Gastrocnemius medialis (tissue), 4 donors: ENCODE measurements around the gene IPCEF1. TPM values are rescaled to one million over a fixed set of nuclear protein-coding genes. Genes with fewer than 3 reads are reported as not detected.

Source experiments
- ATAC-seq, 2 donors: fragments of 150-250 bp; one replicate each; pipeline ENCODE4 v1.9.1; 2016
- DNase-seq, 2 donors: peaks; one replicate each; pipeline ENCODE4 v3.0.0-alpha.2; 2019
- H3K27ac ChIP-seq, 4 donors: fragments of 200-600 bp; sonication (generic); 1 replicate in 1 of 4; 2 replicates in 3 of 4; pipeline ENCODE4 v1.5.1; 2016 to 2018; ENCODE audit warnings: mild to moderate bottlenecking in 2 of 4, moderate library complexity in 1 of 4
- H3K27me3 ChIP-seq, 3 donors: fragments of 200-600 bp; sonication (generic) in 2 of 3; 1 replicate in 1 of 3; 2 replicates in 2 of 3; pipeline versions ENCODE4 v1.5.1 to v1.6.0; 2016 to 2019; ENCODE audit warnings: mild to moderate bottlenecking in 1 of 3, moderate library complexity in 1 of 3
- H3K36me3 ChIP-seq, 2 donors: fragments of 200-600 bp; sonication (generic) in 1 of 2; one replicate each; pipeline ENCODE4 v1.5.1; 2017 to 2018
- H3K4me1 ChIP-seq, 2 donors: fragments of 200-600 bp; sonication (generic) in 1 of 2; one replicate each; pipeline ENCODE4 v1.5.1; 2016 to 2017; ENCODE audit warnings: mild to moderate bottlenecking in 2 of 2
- H3K4me3 ChIP-seq, 4 donors: fragments of 200-600 bp; sonication (generic) in 3 of 4; 1 replicate in 1 of 4; 2 replicates in 3 of 4; pipeline ENCODE4 v1.5.1; 2016 to 2019; ENCODE audit warnings: mild to moderate bottlenecking in 2 of 4
- H3K9me3 ChIP-seq, 3 donors: fragments of 200-600 bp; sonication (generic) in 2 of 3; 1 replicate in 1 of 3; 2 replicates in 2 of 3; pipeline ENCODE4 v1.5.1; 2016 to 2019
- POLR2A ChIP-seq, 2 donors: fragments of 450-650 bp; IDR thresholded peaks; one replicate each; pipeline ENCODE4 v1.6.1; 2017; ENCODE audit warnings: antibody characterized with exemption in 2 of 2, mild to moderate bottlenecking in 2 of 2, moderate library complexity in 2 of 2
- in situ Hi-C, 4 donors: fragments of 200-750 bp; cut with MboI; loops; one replicate each; pipeline versions ENCODE4 v1.15.0 to v1.8.0; 2017; ENCODE audit warnings: low sequenced_read_pairs in 4 of 4
- intact Hi-C: fragments of 100-400 bp; cut with DNase I; formaldehyde crosslinking; loops from one replicate; pipeline ENCODE4 v1.15.1; 2023; ENCODE audit warnings: low total_unique reads
- total RNA-seq, 4 donors: library from RNA; depleted of rRNA; stranded (reverse); fragments of >200 nt; gene quantifications; one replicate each; pipeline versions ENCODE4 v1.1.0 to v1.2.3, GENCODE V29; 2016
- TF ChIP-seq, protein P1 (sequence below), 5 experiments: fragments of 450-650 bp in 3 of 5; fragments of 200-600 bp in 2 of 5; sonication (generic) in 2 of 5; IDR thresholded peaks in 4 of 5; conservative IDR thresholded peaks in 1 of 5; 1 replicate in 4 of 5; 2 replicates in 1 of 5; pipeline ENCODE4 v1.5.1; 2016 to 2019; ENCODE audit warnings: antibody characterized with exemption in 5 of 5, mild to moderate bottlenecking in 3 of 5, moderate library complexity in 3 of 5

The IPCEF1 gene
- total RNA-seq, 4 donors from 2014 or later = 0.24 to 0.85 TPM; not detected in 2

DNA sequence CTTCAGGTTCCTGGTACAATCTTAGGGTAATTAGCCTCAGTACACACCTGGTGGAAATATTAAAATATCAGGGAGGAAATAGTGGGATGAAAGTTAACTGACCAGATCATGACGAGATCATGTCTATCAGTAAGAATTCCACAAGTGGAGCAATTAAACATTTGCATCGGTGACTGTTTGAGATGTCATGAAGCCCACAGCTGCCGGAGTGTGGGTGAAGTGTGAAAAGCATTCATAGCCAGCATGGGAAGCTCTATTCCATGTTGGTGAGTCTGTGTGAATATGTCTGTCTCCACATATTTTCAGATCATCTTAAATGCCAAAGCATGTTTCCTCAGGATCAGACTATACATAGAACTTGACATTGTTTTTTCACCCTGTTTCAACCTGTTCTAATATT lies 142.8 kb downstream of the IPCEF1 start:
- DNase-seq (no peak), ATAC-seq (no peak)
- H3K4me3 ChIP-seq = no peak overlapping the region
- no peaks in the 10 kb centered on the region for H3K27me3 ChIP-seq
- in situ Hi-C loops = no loop called here
- intact Hi-C loops = no loop called here
- no peaks in the 10 kb centered on the region for H3K9me3 ChIP-seq
- TF ChIP-seq POLR2A (IDR thresholded peaks at IDR 0.05) = no peak
- TF ChIP-seq, protein P1, sequence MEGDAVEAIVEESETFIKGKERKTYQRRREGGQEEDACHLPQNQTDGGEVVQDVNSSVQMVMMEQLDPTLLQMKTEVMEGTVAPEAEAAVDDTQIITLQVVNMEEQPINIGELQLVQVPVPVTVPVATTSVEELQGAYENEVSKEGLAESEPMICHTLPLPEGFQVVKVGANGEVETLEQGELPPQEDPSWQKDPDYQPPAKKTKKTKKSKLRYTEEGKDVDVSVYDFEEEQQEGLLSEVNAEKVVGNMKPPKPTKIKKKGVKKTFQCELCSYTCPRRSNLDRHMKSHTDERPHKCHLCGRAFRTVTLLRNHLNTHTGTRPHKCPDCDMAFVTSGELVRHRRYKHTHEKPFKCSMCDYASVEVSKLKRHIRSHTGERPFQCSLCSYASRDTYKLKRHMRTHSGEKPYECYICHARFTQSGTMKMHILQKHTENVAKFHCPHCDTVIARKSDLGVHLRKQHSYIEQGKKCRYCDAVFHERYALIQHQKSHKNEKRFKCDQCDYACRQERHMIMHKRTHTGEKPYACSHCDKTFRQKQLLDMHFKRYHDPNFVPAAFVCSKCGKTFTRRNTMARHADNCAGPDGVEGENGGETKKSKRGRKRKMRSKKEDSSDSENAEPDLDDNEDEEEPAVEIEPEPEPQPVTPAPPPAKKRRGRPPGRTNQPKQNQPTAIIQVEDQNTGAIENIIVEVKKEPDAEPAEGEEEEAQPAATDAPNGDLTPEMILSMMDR (IDR thresholded peaks at IDR 0.05 in 4 of 5, conservative IDR thresholded peaks at IDR 0.05 in 1 of 5) = no peak
- H3K4me1 ChIP-seq = no peaks in the 10 kb centered on the region
- H3K27ac ChIP-seq = no peak overlapping the region
- no peaks in the 10 kb centered on the region for H3K36me3 ChIP-seq

DNA sequence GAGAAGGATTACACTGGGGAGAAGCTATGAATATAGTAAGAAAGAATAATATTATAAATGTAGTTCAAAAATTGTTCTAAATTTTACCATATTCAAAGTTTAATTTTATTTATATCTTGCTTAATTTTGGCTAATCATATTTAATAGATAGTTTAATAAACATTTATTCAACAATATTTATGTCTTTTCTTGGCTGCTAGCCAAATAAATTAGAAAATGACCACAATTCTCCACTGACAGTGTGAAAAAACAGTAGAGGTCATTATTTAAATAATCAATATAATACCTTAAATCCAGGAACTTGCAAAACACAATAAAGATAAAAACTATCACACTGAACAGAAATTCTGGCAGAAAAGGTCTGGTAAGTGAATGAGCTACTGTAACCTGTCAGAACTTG lies 145.9 kb downstream of the IPCEF1 start:
- in situ Hi-C loops = no loop called here
- H3K4me3 ChIP-seq = no peak overlapping the region
- ATAC-seq = no peak
- no peaks in the 10 kb centered on the region for H3K27me3 ChIP-seq
- TF ChIP-seq, protein P1 (IDR thresholded peaks at IDR 0.05 in 4 of 5, conservative IDR thresholded peaks at IDR 0.05 in 1 of 5) = no peak
- TF ChIP-seq POLR2A (IDR thresholded peaks at IDR 0.05) = no peak
- H3K9me3 ChIP-seq = no peaks in the 10 kb centered on the region
- intact Hi-C loops = no loop called here
- DNase-seq = no peak
- H3K36me3 ChIP-seq = no peaks in the 10 kb centered on the region
- no peak overlapping the region for H3K27ac ChIP-seq
- H3K4me1 ChIP-seq = no peaks in the 10 kb centered on the region

DNA sequence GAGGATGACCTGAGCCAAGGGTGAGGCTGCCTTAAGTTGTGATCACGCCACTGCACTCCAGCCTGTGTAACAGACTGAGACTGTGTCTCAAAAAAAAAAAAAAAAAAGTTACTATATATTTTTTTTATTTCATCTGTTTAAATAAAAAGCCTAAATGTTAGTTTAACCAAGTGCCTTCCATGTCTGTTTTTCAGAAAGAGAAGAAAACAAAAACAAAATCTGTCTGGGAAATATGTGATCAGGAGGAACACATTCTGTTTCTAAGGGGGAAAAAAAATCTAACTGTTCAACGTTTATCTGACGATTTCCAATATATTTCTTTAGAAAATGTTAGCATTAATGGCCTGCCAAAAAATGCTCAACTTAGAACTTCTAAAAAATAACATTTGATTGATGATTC lies 147.0 kb downstream of the IPCEF1 start:
- no peak overlapping the region for H3K27ac ChIP-seq
- intact Hi-C loops (no loop called here), in situ Hi-C loops (no loop called here)
- ATAC-seq (no peak), DNase-seq (no peak)
- H3K4me1 ChIP-seq = no peaks in the 10 kb centered on the region
- H3K27me3 ChIP-seq = no peaks in the 10 kb centered on the region
- H3K9me3 ChIP-seq = no peaks in the 10 kb centered on the region
- no peak overlapping the region for H3K4me3 ChIP-seq
- H3K36me3 ChIP-seq = no peaks in the 10 kb centered on the region
- TF ChIP-seq, protein P1 (IDR thresholded peaks at IDR 0.05 in 4 of 5, conservative IDR thresholded peaks at IDR 0.05 in 1 of 5) = no peak
- no peak for TF ChIP-seq POLR2A (IDR thresholded peaks at IDR 0.05)

- no peak for TF ChIP-seq POLR2A (IDR thresholded peaks at IDR 0.05)
- TF ChIP-seq, protein P1 (IDR thresholded peaks at IDR 0.05 in 4 of 5, conservative IDR thresholded peaks at IDR 0.05 in 1 of 5) = no peak
- in situ Hi-C loops (no loop called here), intact Hi-C loops (no loop called here)
These were observed 149.6 kb downstream of the IPCEF1 start for GRCh38 chr6:154206996-154207395.

DNA sequence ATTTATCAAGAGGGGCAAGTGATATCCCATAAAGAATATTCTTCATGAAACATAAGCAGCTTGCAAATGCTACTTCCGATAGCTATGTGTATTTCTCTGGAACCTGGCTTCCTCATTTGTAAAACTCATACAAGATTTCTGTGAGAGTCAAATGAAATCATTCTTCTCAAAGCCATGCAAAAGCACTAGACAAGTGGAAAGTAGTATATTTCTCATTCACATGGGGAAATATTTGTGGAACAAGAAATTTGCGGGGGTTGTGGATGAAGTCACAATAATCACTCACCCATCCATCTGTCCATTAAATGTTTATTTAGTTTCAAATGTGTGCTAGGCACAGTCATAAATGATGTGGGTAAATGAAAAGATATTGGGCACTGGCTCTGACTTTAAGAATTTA lies 150.5 kb downstream of the IPCEF1 start:
- intact Hi-C loops = no loop called here
- H3K36me3 ChIP-seq = no peaks in the 10 kb centered on the region
- DNase-seq (no peak), ATAC-seq (no peak)
- TF ChIP-seq, protein P1 (IDR thresholded peaks at IDR 0.05 in 4 of 5, conservative IDR thresholded peaks at IDR 0.05 in 1 of 5) = no peak
- TF ChIP-seq POLR2A (IDR thresholded peaks at IDR 0.05) = no peak
- H3K9me3 ChIP-seq = no peaks in the 10 kb centered on the region
- in situ Hi-C loops = no loop called here
- no peak overlapping the region for H3K27ac ChIP-seq
- no peaks in the 10 kb centered on the region for H3K4me1 ChIP-seq
- no peak overlapping the region for H3K4me3 ChIP-seq
- no peaks in the 10 kb centered on the region for H3K27me3 ChIP-seq

More at GRCh38 chr6:154206996-154207395, 149.6 kb downstream of the IPCEF1 start:
- DNase-seq = no peak
- Histone ChIP-seq H3K27me3 (no peaks in the 10 kb centered on the region), H3K27ac (no peak overlapping the region), H3K9me3 (no peaks in the 10 kb centered on the region), H3K4me3 (no peak overlapping the region), H3K36me3 (no peaks in the 10 kb centered on the region), H3K4me1 (no peaks in the 10 kb centered on the region)
- ATAC-seq = no peak
